ENCODE data around the gene MRPL49.

The MRPL49 gene

GRCh38 chr11:65095974-65096806 is 25.9 kb upstream of the MRPL49 start, which contains the start of gene VPS51 (continued):
- TF ChIP-seq ZSCAN4 (tag by site-specific recombination; IDR thresholded peaks at IDR 0.05), result peak; percentile 55
- TF ChIP-seq KLF7 (tag by site-specific recombination; IDR thresholded peaks at IDR 0.05; ENCODE audit: borderline replicate concordance), result peak; percentile 96
- no peak for TF ChIP-seq ZNF549 (tag by site-specific recombination; IDR thresholded peaks at IDR 0.05)
- peak; percentile 54 for TF ChIP-seq ZBTB21 (tag by site-specific recombination; IDR thresholded peaks at IDR 0.05)
- peak; percentile 86 for TF ChIP-seq ZBTB48 (tag by site-specific recombination; IDR thresholded peaks at IDR 0.05)
- peak; percentile 61; the same call in 1 of the 2 replicates for TF ChIP-seq MYNN (tag by site-specific recombination; IDR thresholded peaks at IDR 0.05; ENCODE audit: borderline replicate concordance)
- TF ChIP-seq, protein P1, sequence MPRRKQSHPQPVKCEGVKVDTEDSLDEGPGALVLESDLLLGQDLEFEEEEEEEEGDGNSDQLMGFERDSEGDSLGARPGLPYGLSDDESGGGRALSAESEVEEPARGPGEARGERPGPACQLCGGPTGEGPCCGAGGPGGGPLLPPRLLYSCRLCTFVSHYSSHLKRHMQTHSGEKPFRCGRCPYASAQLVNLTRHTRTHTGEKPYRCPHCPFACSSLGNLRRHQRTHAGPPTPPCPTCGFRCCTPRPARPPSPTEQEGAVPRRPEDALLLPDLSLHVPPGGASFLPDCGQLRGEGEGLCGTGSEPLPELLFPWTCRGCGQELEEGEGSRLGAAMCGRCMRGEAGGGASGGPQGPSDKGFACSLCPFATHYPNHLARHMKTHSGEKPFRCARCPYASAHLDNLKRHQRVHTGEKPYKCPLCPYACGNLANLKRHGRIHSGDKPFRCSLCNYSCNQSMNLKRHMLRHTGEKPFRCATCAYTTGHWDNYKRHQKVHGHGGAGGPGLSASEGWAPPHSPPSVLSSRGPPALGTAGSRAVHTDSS (tag by site-specific recombination; IDR thresholded peaks at IDR 0.05), result peak; percentile 56
- TF ChIP-seq ZFP69B (tag by site-specific recombination; IDR thresholded peaks at IDR 0.05), result peak; percentile 89
- no peak for TF ChIP-seq ZNF274 (IDR thresholded peaks at IDR 0.05; ENCODE audit: low read length)
- no peak for TF ChIP-seq ZNF274 (tag by site-specific recombination; IDR thresholded peaks at IDR 0.05; ENCODE audit: borderline replicate concordance)
- no peak for TF ChIP-seq PRDM2 (tag by site-specific recombination; IDR thresholded peaks at IDR 0.05; ENCODE audit: borderline replicate concordance)
- TF ChIP-seq ZNF571 (tag by site-specific recombination; IDR thresholded peaks at IDR 0.05), result no peak
- TF ChIP-seq PRDM1 (tag by site-specific recombination; IDR thresholded peaks at IDR 0.05), result no peak
- TF ChIP-seq ZNF768 (tag by site-specific recombination; IDR thresholded peaks at IDR 0.05), result no peak
- peak; percentile 78 for TF ChIP-seq SP3 (tag by site-specific recombination; IDR thresholded peaks at IDR 0.05)
- TF ChIP-seq KLF17 (tag by site-specific recombination; IDR thresholded peaks at IDR 0.05), result peak; percentile 97
- TF ChIP-seq ZNF132 (tag by site-specific recombination; IDR thresholded peaks at IDR 0.05; ENCODE audit: borderline replicate concordance), result no peak
- TF ChIP-seq ZNF555 (tag by site-specific recombination; conservative IDR thresholded peaks at IDR 0.05), result no peak
- TF ChIP-seq MZF1 (tag by site-specific recombination; IDR thresholded peaks at IDR 0.05; ENCODE audit: borderline replicate concordance), result peak; percentile 56; the same call in 1 of the 2 replicates
- TF ChIP-seq ZNF223 (tag by site-specific recombination; IDR thresholded peaks at IDR 0.05), result no peak
- no peak for TF ChIP-seq ZNF26 (tag by site-specific recombination; IDR thresholded peaks at IDR 0.05)
- no peak for TF ChIP-seq ZNF670 (tag by site-specific recombination; IDR thresholded peaks at IDR 0.05; ENCODE audit: low read depth)
- peak; percentile 94 for TF ChIP-seq GLI4 (tag by site-specific recombination; IDR thresholded peaks at IDR 0.05)
- TF ChIP-seq ZNF2 (tag by site-specific recombination; IDR thresholded peaks at IDR 0.05), result peak; percentile 93
- TF ChIP-seq OVOL3 (tag by site-specific recombination; IDR thresholded peaks at IDR 0.05), result peak; percentile 95
- TF ChIP-seq ZNF521 (tag by site-specific recombination; IDR thresholded peaks at IDR 0.05), result no peak
- peak; percentile 98 for TF ChIP-seq ZXDB (tag by site-specific recombination; IDR thresholded peaks at IDR 0.05)
- peak; percentile 53 for TF ChIP-seq ZFHX2 (tag by site-specific recombination; conservative IDR thresholded peaks at IDR 0.05)
- no peak for TF ChIP-seq ZNF248 (tag by site-specific recombination; IDR thresholded peaks at IDR 0.05)

Data from HEK293 (cell line).